HepG2 (cell line): ENCODE data around the gene UBC. TPM values are rescaled to one million over a fixed set of nuclear protein-coding genes. Genes with fewer than 3 reads are reported as not detected.

ENCODE experiments used
- KLF15 ChIP-seq: sonication (generic); formaldehyde crosslinking; IDR thresholded peaks from 2 replicates; pipeline ENCODE4 v1.8.1; 2023; ENCODE audit warnings: borderline replicate concordance, mild to moderate bottlenecking, inconsistent platforms, missing genetic modification reagents, mixed read lengths
- MXI1 ChIP-seq: IDR thresholded peaks from 3 replicates; pipeline ENCODE4 v1.6.1; 2012; ENCODE audit warnings: low read depth, low read length, inconsistent platforms, borderline replicate concordance
- NKX3-1 ChIP-seq: sonication (generic); formaldehyde crosslinking; IDR thresholded peaks from 2 replicates; pipeline ENCODE4 v1.5.0; 2020; ENCODE audit warnings: missing genetic modification reagents
- SALL1 ChIP-seq: sonication (generic); formaldehyde crosslinking; IDR thresholded peaks from 2 replicates; pipeline ENCODE4 v1.8.0; 2022; ENCODE audit warnings: mild to moderate bottlenecking, missing genetic modification reagents
- SNAPC2 ChIP-seq: sonication (generic); formaldehyde crosslinking; IDR thresholded peaks from 2 replicates; pipeline ENCODE4 v1.8.1; 2022; ENCODE audit warnings: mild to moderate bottlenecking, missing genetic modification reagents
- THAP11 ChIP-seq: IDR thresholded peaks from 2 replicates; pipeline ENCODE4 v1.6.1; 2016; ENCODE audit warnings: missing biosample characterization, missing genetic modification reagents
- ZFX ChIP-seq: sonication (generic); formaldehyde crosslinking; IDR thresholded peaks from 2 replicates; pipeline ENCODE4 v1.4.0; 2020; ENCODE audit warnings: mild to moderate bottlenecking, low read depth, missing genetic modification reagents, moderate library complexity
- ZIK1 ChIP-seq: sonication (generic); formaldehyde crosslinking; IDR thresholded peaks from 2 replicates; pipeline ENCODE4 v1.5.0; 2020; ENCODE audit warnings: mild to moderate bottlenecking, low read depth, missing genetic modification reagents, borderline replicate concordance
- ZNF605 ChIP-seq: sonication (generic); formaldehyde crosslinking; IDR thresholded peaks from 2 replicates; pipeline ENCODE4 v1.8.0; 2022; ENCODE audit warnings: mild to moderate bottlenecking, missing genetic modification reagents
- ZNF644 ChIP-seq: IDR thresholded peaks from 2 replicates; pipeline ENCODE4 v1.6.1; 2016; ENCODE audit warnings: low read depth
- ZSCAN12 ChIP-seq: sonication (generic); formaldehyde crosslinking; IDR thresholded peaks from 2 replicates; pipeline ENCODE4 v1.9.0; 2021; ENCODE audit warnings: mild to moderate bottlenecking, missing genetic modification reagents
- polyA plus RNA-seq, 8 experiments: library from polyadenylated mRNA; depleted of rRNA in 3 of 8; stranded (reverse) in 7 of 8; unstranded in 1 of 8; fragments of >200 nt; fragmentation: Illumina TruSeq in 4 of 8; extraction: Trizol in 4 of 8; gene quantifications; 2 replicates each; pipeline versions ENCODE4 v1.2.1 to v1.2.3, GENCODE V29; 2011 to 2016; ENCODE audit warnings: low read depth in 4 of 8, missing spikeins in 1 of 8, mixed read lengths in 1 of 8; ENCODE audit not compliant: insufficient read depth in 1 of 8
- total RNA-seq, 5 experiments: library from RNA; depleted of rRNA; stranded (reverse); fragments of >200 nt; fragmentation: Illumina TruSeq; extraction: Trizol; gene quantifications; 2 replicates each; pipeline ENCODE4 v1.2.3, GENCODE V29; 2016; ENCODE audit warnings: low read depth in 1 of 5
- TF ChIP-seq, protein P1 (sequence below): IDR thresholded peaks from 2 replicates; pipeline ENCODE4 v1.6.1; 2016; ENCODE audit warnings: mild to moderate bottlenecking
- TF ChIP-seq, protein P2 (sequence below): IDR thresholded peaks from 2 replicates; pipeline ENCODE4 v1.6.1; 2016; ENCODE audit warnings: low read depth, control low read depth
- TF ChIP-seq, protein P3 (sequence below): fragments of 450-650 bp; IDR thresholded peaks from 2 replicates; pipeline ENCODE4 v1.6.1; 2016
- TF ChIP-seq, protein P4 (sequence below): sonication (generic); formaldehyde crosslinking; IDR thresholded peaks from 2 replicates; pipeline ENCODE4 v1.4.0; 2020; ENCODE audit warnings: missing genetic modification reagents
- TF ChIP-seq, protein P5 (sequence below): IDR thresholded peaks from 2 replicates; pipeline ENCODE4 v1.6.1; 2016; ENCODE audit warnings: missing genetic modification reagents, missing compliant biosample characterization

UBC gene
- total and polyA plus RNA-seq, 2 of the 13 experiments (the other 11 are each of a cell fraction or from before 2014, with no cell fraction given), result 805 to 1,432 TPM

DNA sequence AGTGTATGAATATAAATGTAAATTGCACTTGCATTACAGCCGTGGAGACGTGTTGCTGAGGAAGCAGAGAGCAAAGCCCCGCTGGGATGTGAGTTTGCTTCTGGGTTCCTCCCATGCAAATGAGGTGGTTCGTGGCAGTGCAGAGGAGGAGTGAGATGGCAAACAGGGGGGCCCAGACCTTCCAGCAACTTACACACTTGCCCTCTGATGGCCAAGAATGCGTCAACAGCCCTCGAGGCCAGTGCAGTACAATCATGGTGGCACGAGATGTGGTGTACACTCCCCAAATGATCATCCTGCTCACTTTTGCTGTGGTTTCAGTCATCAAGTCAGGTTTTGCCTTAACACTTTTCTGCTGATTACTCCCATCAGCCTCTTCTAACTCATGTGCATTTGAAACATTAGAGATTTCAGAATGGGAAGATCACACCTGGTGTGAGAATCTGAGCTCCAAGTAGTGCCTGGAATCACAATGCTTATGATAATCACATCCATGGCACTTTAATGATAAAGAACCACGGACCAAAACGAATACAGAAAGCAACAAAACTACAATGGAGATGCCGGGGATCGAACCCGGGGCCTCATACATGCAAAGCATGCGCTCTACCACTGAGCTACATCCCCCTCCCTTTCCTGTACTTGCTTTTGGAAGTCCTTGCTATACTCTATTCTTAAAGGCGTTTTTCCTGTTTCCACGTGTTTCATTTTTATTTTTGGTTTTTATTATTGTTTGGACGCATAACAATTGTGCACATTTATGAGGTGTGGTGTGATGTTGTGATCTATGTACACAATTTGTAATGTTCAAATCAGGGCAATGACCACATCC is 7.0 kb upstream of the UBC start (continued):
- TF ChIP-seq NKX3-1 (CRISPR knock-in tag), result no peak
- TF ChIP-seq ZNF644 (CRISPR knock-in tag), result 0 out of 2 replicates have a peak, but pooled peaks have one; percentile 58
- peak; percentile 64; the same call in 1 of the 3 replicates for TF ChIP-seq MXI1
- TF ChIP-seq ZNF605 (CRISPR knock-in tag), result peak; percentile 12; the same call in 1 of the 2 replicates
- TF ChIP-seq, protein P1, sequence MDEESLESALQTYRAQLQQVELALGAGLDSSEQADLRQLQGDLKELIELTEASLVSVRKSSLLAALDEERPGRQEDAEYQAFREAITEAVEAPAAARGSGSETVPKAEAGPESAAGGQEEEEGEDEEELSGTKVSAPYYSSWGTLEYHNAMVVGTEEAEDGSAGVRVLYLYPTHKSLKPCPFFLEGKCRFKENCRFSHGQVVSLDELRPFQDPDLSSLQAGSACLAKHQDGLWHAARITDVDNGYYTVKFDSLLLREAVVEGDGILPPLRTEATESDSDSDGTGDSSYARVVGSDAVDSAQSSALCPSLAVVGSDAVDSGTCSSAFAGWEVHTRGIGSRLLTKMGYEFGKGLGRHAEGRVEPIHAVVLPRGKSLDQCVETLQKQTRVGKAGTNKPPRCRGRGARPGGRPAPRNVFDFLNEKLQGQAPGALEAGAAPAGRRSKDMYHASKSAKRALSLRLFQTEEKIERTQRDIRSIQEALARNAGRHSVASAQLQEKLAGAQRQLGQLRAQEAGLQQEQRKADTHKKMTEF (CRISPR knock-in tag), result peak; percentile 63
- TF ChIP-seq, protein P2, sequence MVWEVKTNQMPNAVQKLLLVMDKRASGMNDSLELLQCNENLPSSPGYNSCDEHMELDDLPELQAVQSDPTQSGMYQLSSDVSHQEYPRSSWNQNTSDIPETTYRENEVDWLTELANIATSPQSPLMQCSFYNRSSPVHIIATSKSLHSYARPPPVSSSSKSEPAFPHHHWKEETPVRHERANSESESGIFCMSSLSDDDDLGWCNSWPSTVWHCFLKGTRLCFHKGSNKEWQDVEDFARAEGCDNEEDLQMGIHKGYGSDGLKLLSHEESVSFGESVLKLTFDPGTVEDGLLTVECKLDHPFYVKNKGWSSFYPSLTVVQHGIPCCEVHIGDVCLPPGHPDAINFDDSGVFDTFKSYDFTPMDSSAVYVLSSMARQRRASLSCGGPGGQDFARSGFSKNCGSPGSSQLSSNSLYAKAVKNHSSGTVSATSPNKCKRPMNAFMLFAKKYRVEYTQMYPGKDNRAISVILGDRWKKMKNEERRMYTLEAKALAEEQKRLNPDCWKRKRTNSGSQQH, result 0 out of 2 replicates have a peak, but pooled peaks have one; percentile 43
- TF ChIP-seq, protein P3, sequence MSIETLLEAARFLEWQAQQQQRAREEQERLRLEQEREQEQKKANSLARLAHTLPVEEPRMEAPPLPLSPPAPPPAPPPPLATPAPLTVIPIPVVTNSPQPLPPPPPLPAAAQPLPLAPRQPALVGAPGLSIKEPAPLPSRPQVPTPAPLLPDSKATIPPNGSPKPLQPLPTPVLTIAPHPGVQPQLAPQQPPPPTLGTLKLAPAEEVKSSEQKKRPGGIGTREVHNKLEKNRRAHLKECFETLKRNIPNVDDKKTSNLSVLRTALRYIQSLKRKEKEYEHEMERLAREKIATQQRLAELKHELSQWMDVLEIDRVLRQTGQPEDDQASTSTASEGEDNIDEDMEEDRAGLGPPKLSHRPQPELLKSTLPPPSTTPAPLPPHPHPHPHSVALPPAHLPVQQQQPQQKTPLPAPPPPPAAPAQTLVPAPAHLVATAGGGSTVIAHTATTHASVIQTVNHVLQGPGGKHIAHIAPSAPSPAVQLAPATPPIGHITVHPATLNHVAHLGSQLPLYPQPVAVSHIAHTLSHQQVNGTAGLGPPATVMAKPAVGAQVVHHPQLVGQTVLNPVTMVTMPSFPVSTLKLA, result peak; percentile 50; the same call in 1 of the 2 replicates
- no peak for TF ChIP-seq ZSCAN12
- TF ChIP-seq ZFX (CRISPR knock-in tag), result peak; percentile 49; the same call in 1 of the 2 replicates
- peak; percentile 54; the same call in 1 of the 2 replicates for TF ChIP-seq ZIK1 (CRISPR knock-in tag)
- TF ChIP-seq, protein P4, sequence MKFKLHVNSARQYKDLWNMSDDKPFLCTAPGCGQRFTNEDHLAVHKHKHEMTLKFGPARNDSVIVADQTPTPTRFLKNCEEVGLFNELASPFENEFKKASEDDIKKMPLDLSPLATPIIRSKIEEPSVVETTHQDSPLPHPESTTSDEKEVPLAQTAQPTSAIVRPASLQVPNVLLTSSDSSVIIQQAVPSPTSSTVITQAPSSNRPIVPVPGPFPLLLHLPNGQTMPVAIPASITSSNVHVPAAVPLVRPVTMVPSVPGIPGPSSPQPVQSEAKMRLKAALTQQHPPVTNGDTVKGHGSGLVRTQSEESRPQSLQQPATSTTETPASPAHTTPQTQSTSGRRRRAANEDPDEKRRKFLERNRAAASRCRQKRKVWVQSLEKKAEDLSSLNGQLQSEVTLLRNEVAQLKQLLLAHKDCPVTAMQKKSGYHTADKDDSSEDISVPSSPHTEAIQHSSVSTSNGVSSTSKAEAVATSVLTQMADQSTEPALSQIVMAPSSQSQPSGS (CRISPR knock-in tag), result 0 out of 2 replicates have a peak, but pooled peaks have one; percentile 66
- peak; percentile 68 for TF ChIP-seq THAP11 (CRISPR knock-in tag)
- peak; percentile 59 for TF ChIP-seq SALL1 (CRISPR knock-in tag)
- TF ChIP-seq, protein P5, sequence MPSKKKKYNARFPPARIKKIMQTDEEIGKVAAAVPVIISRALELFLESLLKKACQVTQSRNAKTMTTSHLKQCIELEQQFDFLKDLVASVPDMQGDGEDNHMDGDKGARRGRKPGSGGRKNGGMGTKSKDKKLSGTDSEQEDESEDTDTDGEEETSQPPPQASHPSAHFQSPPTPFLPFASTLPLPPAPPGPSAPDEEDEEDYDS, result peak; percentile 78
- TF ChIP-seq SNAPC2 (CRISPR knock-in tag), result peak; percentile 40; the same call in 1 of the 2 replicates
- no peak for TF ChIP-seq KLF15 (CRISPR knock-in tag)
